HEK293T (cell line): Measurements from ENCODE around the gene SLC7A14.

Source experiments
- ARNT ChIP-seq: fragments of 450-650 bp; IDR thresholded peaks from 2 replicates; pipeline ENCODE4 v1.6.1; 2017; ENCODE audit warnings: mild to moderate bottlenecking
- BHLHE40 ChIP-seq: fragments of 450-650 bp; IDR thresholded peaks from 2 replicates; pipeline ENCODE4 v1.6.1; 2016; ENCODE audit warnings: mild to moderate bottlenecking, moderate library complexity, borderline replicate concordance
- CTBP1 ChIP-seq: fragments of 450-650 bp; IDR thresholded peaks from 2 replicates; pipeline ENCODE4 v1.6.1; 2016; ENCODE audit warnings: borderline replicate concordance
- FOXA1 ChIP-seq: fragments of 450-650 bp; IDR thresholded peaks from 2 replicates; pipeline ENCODE4 v1.6.1; 2016; ENCODE audit warnings: mild to moderate bottlenecking
- FOXK2 ChIP-seq: fragments of 450-650 bp; IDR thresholded peaks from 2 replicates; pipeline ENCODE4 v1.6.1; 2016; ENCODE audit warnings: mild to moderate bottlenecking
- FOXM1 ChIP-seq: fragments of 450-650 bp; IDR thresholded peaks from 2 replicates; pipeline ENCODE4 v1.6.1; 2017; ENCODE audit warnings: mild to moderate bottlenecking, borderline replicate concordance
- HDGF ChIP-seq: fragments of 450-650 bp; IDR thresholded peaks from 2 replicates; pipeline ENCODE4 v1.6.1; 2017; ENCODE audit warnings: antibody characterized with exemption, borderline replicate concordance
- L3MBTL2 ChIP-seq: fragments of 450-650 bp; conservative IDR thresholded peaks from 2 replicates; pipeline ENCODE4 v1.6.1; 2016; ENCODE audit warnings: mild to moderate bottlenecking
- LEF1 ChIP-seq: fragments of 450-650 bp; IDR thresholded peaks from 2 replicates; pipeline ENCODE4 v1.6.1; 2017; ENCODE audit warnings: mild to moderate bottlenecking, borderline replicate concordance
- NFRKB ChIP-seq: fragments of 450-650 bp; IDR thresholded peaks from 2 replicates; pipeline ENCODE4 v1.6.1; 2016; ENCODE audit warnings: mild to moderate bottlenecking, moderate library complexity
- SP1 ChIP-seq: fragments of 450-650 bp; IDR thresholded peaks from 2 replicates; pipeline ENCODE4 v1.6.1; 2017
- SUZ12 ChIP-seq: fragments of 450-650 bp; IDR thresholded peaks from 2 replicates; pipeline ENCODE4 v1.6.1; 2016; ENCODE audit warnings: mild to moderate bottlenecking
- TARDBP ChIP-seq: fragments of 450-650 bp; IDR thresholded peaks from 2 replicates; pipeline ENCODE4 v1.6.1; 2016
- TF ChIP-seq, protein P1 (sequence below): fragments of 450-650 bp; IDR thresholded peaks from 2 replicates; pipeline ENCODE4 v1.6.1; 2016

DNA sequence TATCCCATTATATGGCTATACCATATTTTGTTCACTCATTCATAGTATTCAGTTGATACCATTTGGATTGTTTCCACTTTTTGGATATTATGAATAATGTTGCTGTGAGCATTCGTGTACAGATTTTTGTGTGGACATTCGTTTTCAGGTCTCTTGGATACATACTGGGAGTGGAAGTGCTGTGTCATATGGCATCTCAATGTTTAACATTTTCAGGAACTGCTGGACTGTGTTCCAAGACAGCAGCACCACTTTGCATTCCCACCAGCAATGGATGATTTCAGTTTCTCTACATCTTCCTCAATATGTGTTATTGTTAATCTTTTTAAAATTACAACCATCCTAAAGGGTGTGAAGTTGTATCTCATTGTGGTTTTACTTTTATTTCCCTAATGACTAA is 34.6 kb downstream of the SLC7A14 start:
- TF ChIP-seq SP1 = no peak
- TF ChIP-seq LEF1 = no peak
- TF ChIP-seq FOXA1 = no peak
- no peak for TF ChIP-seq HDGF
- no peak for TF ChIP-seq SUZ12
- TF ChIP-seq BHLHE40 = no peak
- TF ChIP-seq, protein P1, sequence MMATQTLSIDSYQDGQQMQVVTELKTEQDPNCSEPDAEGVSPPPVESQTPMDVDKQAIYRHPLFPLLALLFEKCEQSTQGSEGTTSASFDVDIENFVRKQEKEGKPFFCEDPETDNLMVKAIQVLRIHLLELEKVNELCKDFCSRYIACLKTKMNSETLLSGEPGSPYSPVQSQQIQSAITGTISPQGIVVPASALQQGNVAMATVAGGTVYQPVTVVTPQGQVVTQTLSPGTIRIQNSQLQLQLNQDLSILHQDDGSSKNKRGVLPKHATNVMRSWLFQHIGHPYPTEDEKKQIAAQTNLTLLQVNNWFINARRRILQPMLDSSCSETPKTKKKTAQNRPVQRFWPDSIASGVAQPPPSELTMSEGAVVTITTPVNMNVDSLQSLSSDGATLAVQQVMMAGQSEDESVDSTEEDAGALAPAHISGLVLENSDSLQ = no peak
- TF ChIP-seq CTBP1 = no peak
- TF ChIP-seq FOXM1 = no peak
- TF ChIP-seq TARDBP = no peak
- no peak for TF ChIP-seq ARNT
- TF ChIP-seq L3MBTL2 = no peak
- no peak for TF ChIP-seq FOXK2
- TF ChIP-seq NFRKB = no peak
